ENCODE data around the gene SLC34A3.

The SLC34A3 gene

GRCh38 chr9:137211532-137211931 lies 19.2 kb upstream of the SLC34A3 start:
- Histone ChIP-seq H3K79me2 (ENCODE audit: control insufficient read depth, insufficient read depth, low read length, unreplicated experiment) (peaks cover 12% of the 10 kb centered on the region), H2AFZ (ENCODE audit: low read length, unreplicated experiment) (no peak overlapping the region), H3K27me3 (ENCODE audit: insufficient read depth, low read length) (no peaks in the 10 kb centered on the region), H3K4me3 (ENCODE audit: low read depth, low read length) (no peak overlapping the region), H3K36me3 (ENCODE audit: insufficient read depth, low read length) (no peaks in the 10 kb centered on the region), H3K4me1 (ENCODE audit: control insufficient read depth, insufficient read depth, low read length, unreplicated experiment) (peaks cover 5% of the 10 kb centered on the region), H3K27ac (ENCODE audit: low read depth, low read length) (no peak overlapping the region)

DNA sequence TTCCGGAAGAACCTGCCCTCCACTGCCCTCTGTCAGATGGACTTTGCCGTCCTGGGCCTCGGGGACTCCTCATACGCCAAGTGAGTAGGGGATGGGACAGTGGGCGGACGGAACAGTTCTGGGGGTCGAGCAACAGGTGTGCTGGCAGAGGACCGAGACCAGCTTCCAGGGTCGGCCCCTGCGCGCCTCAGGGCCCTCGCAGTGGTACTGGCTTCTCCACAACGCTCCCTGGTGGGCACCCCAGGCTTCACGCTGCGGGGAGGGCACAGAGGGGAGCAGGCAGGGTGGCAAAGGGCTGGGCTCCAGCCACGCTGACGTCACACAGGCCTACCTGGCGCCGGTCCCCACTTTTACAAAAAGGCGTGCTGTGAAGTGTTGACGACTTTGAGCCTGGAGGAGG lies 18.2 kb upstream of the SLC34A3 start:
- H2AFZ ChIP-seq (ENCODE audit: low read length, unreplicated experiment): no peak overlapping the region
- H3K36me3 ChIP-seq (ENCODE audit: insufficient read depth, low read length): no peaks in the 10 kb centered on the region
- no peaks in the 10 kb centered on the region for H3K27me3 ChIP-seq (ENCODE audit: insufficient read depth, low read length)
- H3K4me1 ChIP-seq (ENCODE audit: control insufficient read depth, insufficient read depth, low read length, unreplicated experiment): peaks cover 15% of the 10 kb centered on the region
- peak overlapping the region; percentile 26; the same call in 1 of the 2 replicates for H3K27ac ChIP-seq (ENCODE audit: low read depth, low read length)
- no peak overlapping the region for H3K4me3 ChIP-seq (ENCODE audit: low read depth, low read length)
- peaks cover 2% of the 10 kb centered on the region for H3K79me2 ChIP-seq (ENCODE audit: control insufficient read depth, insufficient read depth, low read length, unreplicated experiment)

- H3K27me3 ChIP-seq (ENCODE audit: insufficient read depth, low read length): no peaks in the 10 kb centered on the region
- no peaks in the 10 kb centered on the region for H3K79me2 ChIP-seq (ENCODE audit: control insufficient read depth, insufficient read depth, low read length, unreplicated experiment)
- no peaks in the 10 kb centered on the region for H3K36me3 ChIP-seq (ENCODE audit: insufficient read depth, low read length)
- H3K4me1 ChIP-seq (ENCODE audit: control insufficient read depth, insufficient read depth, low read length, unreplicated experiment): peaks cover 21% of the 10 kb centered on the region
- H2AFZ ChIP-seq (ENCODE audit: low read length, unreplicated experiment): no peak overlapping the region
- peak overlapping the region; percentile 53 for H3K27ac ChIP-seq (ENCODE audit: low read depth, low read length)
- H3K4me3 ChIP-seq (ENCODE audit: low read depth, low read length): no peak overlapping the region
Measured at GRCh38 chr9:137213160-137214060, 17.3 kb upstream of the SLC34A3 start.

- Histone ChIP-seq H3K27me3 (ENCODE audit: insufficient read depth, low read length) (no peaks in the 10 kb centered on the region), H3K4me3 (ENCODE audit: low read depth, low read length) (no peak overlapping the region), H2AFZ (ENCODE audit: low read length, unreplicated experiment) (no peak overlapping the region), H3K4me1 (ENCODE audit: control insufficient read depth, insufficient read depth, low read length, unreplicated experiment) (peaks cover 29% of the 10 kb centered on the region), H3K36me3 (ENCODE audit: insufficient read depth, low read length) (no peaks in the 10 kb centered on the region), H3K79me2 (ENCODE audit: control insufficient read depth, insufficient read depth, low read length, unreplicated experiment) (no peaks in the 10 kb centered on the region), H3K27ac (ENCODE audit: low read depth, low read length) (no peak overlapping the region)
Measured at GRCh38 chr9:137214620-137215019, 16.1 kb upstream of the SLC34A3 start.

DNA sequence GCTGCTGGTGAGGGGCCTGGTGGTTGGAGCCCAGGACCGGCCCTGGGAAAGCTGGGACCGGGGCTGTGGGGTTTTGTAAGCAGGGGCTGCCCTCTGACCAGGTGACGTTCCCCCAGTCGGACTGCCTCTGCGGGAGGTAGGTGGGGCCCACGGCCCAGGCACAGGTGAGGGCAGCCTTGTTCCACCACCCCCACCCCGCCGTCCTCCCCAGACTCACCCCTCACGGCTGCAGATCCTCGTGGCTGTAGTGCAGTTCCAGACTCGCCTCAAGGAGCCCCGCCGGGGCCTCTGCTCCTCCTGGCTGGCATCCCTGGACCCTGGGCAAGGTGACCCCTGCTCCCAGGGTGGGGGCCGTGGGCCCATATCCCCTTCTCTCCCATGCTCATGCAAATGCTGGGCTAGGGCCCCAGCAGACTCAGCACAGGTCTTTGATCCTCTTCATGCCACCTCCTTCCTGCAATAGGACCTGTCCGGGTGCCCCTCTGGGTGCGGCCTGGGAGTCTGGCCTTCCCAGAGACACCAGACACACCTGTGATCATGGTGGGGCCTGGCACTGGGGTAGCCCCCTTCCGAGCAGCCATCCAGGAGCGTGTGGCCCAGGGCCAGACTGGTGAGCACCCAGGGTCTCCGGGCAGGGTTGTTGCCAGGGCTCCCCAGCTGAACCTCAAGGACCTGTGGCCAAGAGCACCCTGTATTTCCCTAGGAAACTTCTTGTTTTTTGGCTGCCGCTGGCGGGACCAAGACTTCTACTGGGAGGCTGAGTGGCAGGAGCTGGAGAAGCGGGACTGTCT lies 15.3 kb upstream of the SLC34A3 start:
- Histone ChIP-seq H3K79me2 (ENCODE audit: control insufficient read depth, insufficient read depth, low read length, unreplicated experiment) (no peaks in the 10 kb centered on the region), H3K4me1 (ENCODE audit: control insufficient read depth, insufficient read depth, low read length, unreplicated experiment) (peaks cover 29% of the 10 kb centered on the region), H3K27me3 (ENCODE audit: insufficient read depth, low read length) (no peaks in the 10 kb centered on the region), H3K27ac (ENCODE audit: low read depth, low read length) (no peak overlapping the region), H2AFZ (ENCODE audit: low read length, unreplicated experiment) (no peak overlapping the region), H3K4me3 (ENCODE audit: low read depth, low read length) (no peak overlapping the region), H3K36me3 (ENCODE audit: insufficient read depth, low read length) (no peaks in the 10 kb centered on the region)

GRCh38 chr9:137216188-137216965 lies 14.3 kb upstream of the SLC34A3 start:
- Histone ChIP-seq H3K27ac (ENCODE audit: low read depth, low read length) (no peak overlapping the region), H3K79me2 (ENCODE audit: control insufficient read depth, insufficient read depth, low read length, unreplicated experiment) (no peaks in the 10 kb centered on the region), H3K36me3 (ENCODE audit: insufficient read depth, low read length) (no peaks in the 10 kb centered on the region), H3K4me1 (ENCODE audit: control insufficient read depth, insufficient read depth, low read length, unreplicated experiment) (peaks cover 29% of the 10 kb centered on the region), H3K4me3 (ENCODE audit: low read depth, low read length) (no peak overlapping the region), H2AFZ (ENCODE audit: low read length, unreplicated experiment) (no peak overlapping the region), H3K27me3 (ENCODE audit: insufficient read depth, low read length) (no peaks in the 10 kb centered on the region)

DNA sequence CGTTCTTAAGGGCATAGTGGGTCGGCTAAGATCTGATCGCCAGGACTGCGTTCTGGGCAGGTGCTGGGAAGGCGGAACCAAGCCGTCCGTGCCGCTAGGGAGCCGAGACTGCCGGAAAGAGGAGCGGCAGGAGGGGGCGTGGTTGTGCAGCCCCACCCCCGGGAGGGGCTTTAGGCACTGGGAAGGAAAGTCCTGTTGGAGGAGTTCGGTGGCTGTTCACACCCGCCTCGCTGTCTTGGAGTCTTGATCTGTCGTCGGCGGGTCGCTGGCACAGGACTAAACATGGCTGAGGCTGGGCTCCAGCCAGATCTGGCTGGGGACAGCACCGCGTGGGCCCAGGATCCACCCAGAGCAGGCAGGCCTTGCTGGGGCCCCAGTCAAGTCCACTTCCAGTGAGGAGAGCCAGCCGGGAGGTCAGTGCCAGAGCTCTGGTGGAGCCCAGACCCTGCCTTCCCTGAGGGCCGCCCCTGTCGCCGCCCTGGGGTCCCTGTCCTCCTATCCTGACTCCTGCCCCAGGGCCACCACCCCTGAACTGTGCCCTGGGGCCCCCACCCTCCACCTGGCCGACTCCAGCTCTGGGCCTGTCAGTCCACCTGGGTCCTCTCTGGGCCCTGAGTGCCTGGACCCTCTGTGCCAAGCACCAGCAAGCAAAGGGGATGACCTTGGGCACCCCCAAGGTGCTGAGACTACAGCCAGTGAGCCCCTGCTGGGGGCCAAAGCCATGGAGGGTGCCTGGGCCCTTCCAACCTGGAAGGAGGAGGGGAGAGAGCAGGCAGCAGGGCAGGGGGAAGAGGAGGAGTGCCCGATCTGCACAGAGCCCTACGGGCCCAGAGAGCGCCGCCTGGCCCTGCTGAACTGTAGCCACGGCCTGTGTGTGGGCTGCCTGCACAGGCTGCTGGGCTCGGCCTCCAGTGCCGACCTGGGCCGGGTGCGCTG lies 13.2 kb upstream of the SLC34A3 start:
- Histone ChIP-seq H3K27me3 (ENCODE audit: insufficient read depth, low read length) (no peaks in the 10 kb centered on the region), H2AFZ (ENCODE audit: low read length, unreplicated experiment) (no peak overlapping the region), H3K79me2 (ENCODE audit: control insufficient read depth, insufficient read depth, low read length, unreplicated experiment) (no peaks in the 10 kb centered on the region), H3K4me3 (ENCODE audit: low read depth, low read length) (no peak overlapping the region), H3K4me1 (ENCODE audit: control insufficient read depth, insufficient read depth, low read length, unreplicated experiment) (peaks cover 32% of the 10 kb centered on the region), H3K27ac (ENCODE audit: low read depth, low read length) (no peak overlapping the region), H3K36me3 (ENCODE audit: insufficient read depth, low read length) (no peaks in the 10 kb centered on the region)

GRCh38 chr9:137218212-137218753 lies 12.4 kb upstream of the SLC34A3 start:
- Histone ChIP-seq H3K27ac (ENCODE audit: low read depth, low read length) (peak overlapping the region; percentile 22; the same call in 1 of the 2 replicates), H3K36me3 (ENCODE audit: insufficient read depth, low read length) (no peaks in the 10 kb centered on the region), H3K4me1 (ENCODE audit: control insufficient read depth, insufficient read depth, low read length, unreplicated experiment) (peaks cover 37% of the 10 kb centered on the region), H3K27me3 (ENCODE audit: insufficient read depth, low read length) (no peaks in the 10 kb centered on the region), H3K4me3 (ENCODE audit: low read depth, low read length) (peak overlapping the region; percentile 39; the same call in 1 of the 2 replicates), H3K79me2 (ENCODE audit: control insufficient read depth, insufficient read depth, low read length, unreplicated experiment) (no peaks in the 10 kb centered on the region), H2AFZ (ENCODE audit: low read length, unreplicated experiment) (no peak overlapping the region)

- peak overlapping the region; percentile 22; the same call in 1 of the 2 replicates for H3K27ac ChIP-seq (ENCODE audit: low read depth, low read length)
- H3K4me3 ChIP-seq (ENCODE audit: low read depth, low read length): peak overlapping the region; percentile 39; the same call in 1 of the 2 replicates
- H3K36me3 ChIP-seq (ENCODE audit: insufficient read depth, low read length): no peaks in the 10 kb centered on the region
- H3K4me1 ChIP-seq (ENCODE audit: control insufficient read depth, insufficient read depth, low read length, unreplicated experiment): peaks cover 34% of the 10 kb centered on the region
- H2AFZ ChIP-seq (ENCODE audit: low read length, unreplicated experiment): no peak overlapping the region
- H3K79me2 ChIP-seq (ENCODE audit: control insufficient read depth, insufficient read depth, low read length, unreplicated experiment): no peaks in the 10 kb centered on the region
- H3K27me3 ChIP-seq (ENCODE audit: insufficient read depth, low read length): no peaks in the 10 kb centered on the region
Measured at GRCh38 chr9:137218754-137219271, 11.9 kb upstream of the SLC34A3 start.
